Stimulated activated CD8-positive, alpha-beta memory T cell treated with anti-CD3 and anti-CD28 coated beads, Interleukin-7, amount 100 ng/mL, for 48 hours (primary cell): ENCODE data around the gene ZNF275.
"Not testable (repeated sequence)": the region's sequence is repeated elsewhere in the genome, so short reads cannot be mapped to it uniquely, and the experiment has no call there.

Experiments
- DNase-seq, 2 donors: peaks; one replicate each; pipeline ENCODE4 v3.0.0-alpha.2; 2020; ENCODE audit warnings: low read depth in 1 of 2; ENCODE audit errors: extremely low read depth in 1 of 2

Gene ZNF275

GRCh38 chrX:153353416-153353815 lies 19.5 kb downstream of the ZNF275 start:
- no peak for DNase-seq

- DNase-seq, result no peak
Measured at GRCh38 chrX:153357877-153358276, 23.9 kb downstream of the ZNF275 start.

GRCh38 chrX:153361781-153362397 lies 27.9 kb downstream of the ZNF275 start:
- DNase-seq, result no peak

- DNase-seq, result no peak
Measured at GRCh38 chrX:153365670-153366069, 31.7 kb downstream of the ZNF275 start.

GRCh38 chrX:153366119-153366518 lies 32.2 kb downstream of the ZNF275 start:
- no peak for DNase-seq

GRCh38 chrX:153366878-153367538 lies 33.1 kb downstream of the ZNF275 start:
- DNase-seq, result no peak

GRCh38 chrX:153370293-153371055 lies 36.5 kb downstream of the ZNF275 start:
- no peak for DNase-seq

GRCh38 chrX:153371256-153371655 lies 37.3 kb downstream of the ZNF275 start:
- no peak for DNase-seq

- DNase-seq, result no peak
Measured at GRCh38 chrX:153372949-153373348, 39.0 kb downstream of the ZNF275 start.

- DNase-seq, result no peak
Measured at GRCh38 chrX:153374426-153374825, 40.5 kb downstream of the ZNF275 start.

- no peak for DNase-seq
Measured at GRCh38 chrX:153375571-153375970, 41.6 kb downstream of the ZNF275 start.

- DNase-seq, result no peak
Measured at GRCh38 chrX:153377727-153378126, 43.8 kb downstream of the ZNF275 start.

GRCh38 chrX:153378607-153379006 lies 44.7 kb downstream of the ZNF275 start:
- no peak for DNase-seq

- DNase-seq, result no peak
Measured at GRCh38 chrX:153379508-153379907, 45.6 kb downstream of the ZNF275 start.

GRCh38 chrX:153379971-153380581 lies 46.1 kb downstream of the ZNF275 start:
- no peak for DNase-seq

GRCh38 chrX:153380691-153381090 lies 46.7 kb downstream of the ZNF275 start:
- no peak for DNase-seq

GRCh38 chrX:153381684-153382532 lies 48.0 kb downstream of the ZNF275 start:
- no peak for DNase-seq

- DNase-seq, result no peak
Measured at GRCh38 chrX:153382563-153383482, 48.9 kb downstream of the ZNF275 start.

- DNase-seq, result no peak
Measured at GRCh38 chrX:153384390-153384789, 50.4 kb downstream of the ZNF275 start.

- not testable (repeated sequence) for DNase-seq
Measured at GRCh38 chrX:153384973-153385372, 51.0 kb downstream of the ZNF275 start.
